MV-4-11 (cell line): Measurements from ENCODE around the gene DNAJB8.

Experiments
- DNase-seq: peaks from one replicate; lab custom pipeline; 2025; lab: John Stamatoyannopoulos, UW

The DNAJB8 gene

DNA sequence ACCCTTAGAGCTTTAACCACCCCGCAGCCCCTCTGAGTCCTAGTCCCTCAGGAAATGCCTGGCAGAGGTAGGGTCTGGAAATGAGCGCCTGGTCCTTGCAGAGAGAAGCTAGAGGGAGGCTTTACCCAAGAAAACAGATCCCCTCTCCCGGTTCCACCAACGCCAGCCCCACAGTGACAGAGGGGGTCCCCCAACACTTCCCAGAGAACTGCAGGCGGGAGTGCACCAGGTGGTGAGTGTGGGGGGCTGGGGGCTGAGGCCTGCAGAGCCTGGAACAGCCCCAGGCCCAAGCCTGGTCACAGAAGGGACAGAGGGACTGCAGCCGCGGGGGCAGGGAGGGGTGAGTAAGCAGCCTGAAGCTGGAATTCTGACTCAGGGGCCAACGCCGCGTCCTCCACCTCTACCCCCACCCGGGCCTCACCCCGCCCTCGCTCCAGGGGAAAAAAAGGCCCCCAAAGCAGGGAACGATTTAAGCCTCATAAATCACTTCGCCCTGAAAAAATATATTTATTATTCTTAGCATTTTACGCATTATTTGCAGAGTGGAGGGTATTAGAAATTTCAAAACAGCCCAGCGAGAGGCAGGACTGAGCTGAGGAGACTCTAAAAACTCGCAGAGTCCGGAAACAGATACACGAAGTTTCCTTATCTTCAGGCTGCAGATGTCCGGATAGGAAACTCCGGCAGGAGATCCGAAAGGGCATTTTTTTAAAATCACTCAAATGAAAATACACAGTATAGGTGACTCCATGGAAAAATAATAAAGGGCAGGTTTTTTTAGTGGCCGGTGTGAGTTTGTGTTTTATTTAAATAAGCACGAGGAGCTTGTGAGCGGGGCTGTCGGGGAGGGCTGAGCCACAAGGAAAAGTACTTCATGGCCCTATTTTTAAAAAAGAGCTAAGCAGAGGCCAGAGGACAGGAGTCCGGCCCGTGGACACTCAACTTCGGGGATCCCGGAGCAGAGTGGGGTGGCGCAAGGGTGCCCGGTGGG, 16.3 kb upstream of the DNAJB8 start:
- peak; percentile 23 for DNase-seq

- no peak for DNase-seq
Observed at GRCh38 chr3:128482175-128482574, 15.5 kb upstream of the DNAJB8 start.

GRCh38 chr3:128481438-128481942, 14.8 kb upstream of the DNAJB8 start:
- no peak for DNase-seq

GRCh38 chr3:128480717-128481437, 14.2 kb upstream of the DNAJB8 start:
- DNase-seq: no peak

- no peak for DNase-seq
Observed at GRCh38 chr3:128480278-128480677, 13.6 kb upstream of the DNAJB8 start.

DNA sequence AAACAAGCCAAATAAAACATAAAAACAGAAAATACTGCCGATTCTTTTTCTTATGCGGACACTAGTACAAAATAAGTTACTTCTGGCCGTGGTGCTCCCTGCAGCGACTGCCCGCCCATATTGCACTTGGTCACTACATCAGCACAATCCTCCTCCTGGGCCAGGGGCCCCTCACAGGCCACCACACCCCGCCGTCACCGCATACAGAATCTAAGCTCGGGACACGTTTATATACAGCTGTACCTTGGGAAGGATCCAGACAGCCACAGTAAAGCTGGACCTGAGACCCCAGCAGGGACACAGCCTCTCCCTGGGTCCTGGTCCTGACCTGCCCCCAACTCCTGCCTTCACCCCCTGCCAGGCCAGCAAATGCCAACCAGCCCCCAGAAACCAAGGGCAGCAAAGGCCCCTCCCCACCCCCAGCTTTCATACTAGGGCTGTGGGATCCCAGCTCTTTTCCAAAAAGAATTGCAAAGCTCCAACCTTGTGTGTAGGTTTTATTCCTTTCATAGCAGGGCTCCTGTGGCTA, 12.9 kb upstream of the DNAJB8 start:
- no peak for DNase-seq

DNA sequence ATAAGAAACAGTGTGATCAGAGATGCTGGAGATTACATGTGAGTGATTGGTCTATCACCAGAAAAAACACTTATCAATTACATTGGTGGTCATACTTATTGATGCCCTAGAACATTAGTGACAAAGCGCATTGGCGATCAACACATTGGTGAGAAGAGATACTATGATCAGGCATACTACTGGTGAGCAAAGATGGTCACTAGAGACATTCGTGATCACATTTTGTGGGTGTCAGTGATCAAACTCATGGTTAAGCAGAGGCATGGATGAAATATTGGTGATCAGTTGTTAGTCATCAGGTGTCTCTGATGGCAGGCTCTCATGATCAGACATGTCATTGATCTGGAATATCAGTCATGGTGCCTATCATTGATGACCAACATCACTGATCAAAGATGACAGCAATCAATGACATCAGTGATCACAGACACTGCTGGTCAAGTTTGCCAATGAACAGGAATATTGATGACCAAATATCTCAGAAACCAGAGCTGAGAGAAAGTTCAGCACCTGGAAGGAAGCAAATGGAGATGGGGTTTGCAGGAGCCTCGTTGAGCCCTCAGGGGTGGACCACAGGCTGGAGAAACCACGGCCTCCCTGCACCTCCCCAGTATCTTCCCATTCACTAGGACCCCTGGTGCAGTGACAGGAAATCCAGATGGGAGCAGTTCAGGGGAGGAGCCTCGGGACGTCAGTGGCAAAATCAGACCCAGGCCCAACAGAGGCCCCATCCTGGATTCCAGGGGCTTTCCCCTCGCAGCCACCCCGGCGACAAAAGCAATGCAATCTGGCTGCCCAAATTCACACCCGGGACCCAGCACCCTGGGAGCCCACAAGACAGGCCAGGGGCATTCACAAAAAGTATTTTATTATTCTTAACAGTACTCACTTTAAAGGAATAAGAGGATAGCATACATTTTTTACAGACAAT, 12.2 kb upstream of the DNAJB8 start:
- DNase-seq: no peak

- DNase-seq: no peak
Observed at GRCh38 chr3:128476659-128477058, 10.0 kb upstream of the DNAJB8 start.

- no peak for DNase-seq
Observed at GRCh38 chr3:128475355-128475754, 8.7 kb upstream of the DNAJB8 start.

- no peak for DNase-seq
Observed at GRCh38 chr3:128473737-128474136, 7.0 kb upstream of the DNAJB8 start.

GRCh38 chr3:128473180-128473519, 6.5 kb upstream of the DNAJB8 start:
- no peak for DNase-seq

DNA sequence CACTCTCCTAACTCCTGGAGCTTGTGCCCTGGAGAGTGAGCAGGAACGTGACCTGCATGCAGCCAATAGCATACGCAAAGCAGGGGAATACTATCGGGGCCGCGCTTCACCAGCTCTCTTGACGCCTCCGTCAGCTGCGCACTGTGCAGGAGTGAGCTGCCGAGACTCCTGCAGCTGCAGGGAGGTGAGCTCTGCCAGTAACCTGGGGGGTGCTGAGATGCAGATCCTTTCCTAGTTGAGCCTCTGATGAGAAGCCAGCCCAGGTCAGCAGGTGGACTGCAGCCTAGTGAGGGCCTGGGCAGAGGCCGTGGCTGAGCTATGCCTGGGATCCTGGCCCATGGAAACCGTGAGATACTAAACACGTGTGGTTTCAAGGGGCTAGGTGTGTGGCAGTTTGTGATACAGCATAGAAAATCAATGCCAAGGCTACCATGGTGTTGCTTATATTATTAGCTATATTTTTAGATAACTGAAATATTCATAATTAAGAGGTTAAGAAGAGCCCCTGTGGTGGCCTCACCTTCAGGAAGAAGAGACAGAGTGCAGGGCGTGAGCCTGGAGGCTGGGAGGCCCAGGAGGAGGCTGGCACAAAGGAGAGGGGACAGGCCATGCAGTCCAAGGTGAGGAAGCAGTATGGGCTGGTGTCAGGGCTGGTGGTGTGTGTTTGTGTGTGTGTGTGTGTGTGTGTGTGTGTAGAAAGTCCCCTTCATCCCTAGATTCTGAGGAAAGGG, 5.9 kb upstream of the DNAJB8 start:
- no peak for DNase-seq

- no peak for DNase-seq
Observed at GRCh38 chr3:128471720-128472119, 5.0 kb upstream of the DNAJB8 start.

DNA sequence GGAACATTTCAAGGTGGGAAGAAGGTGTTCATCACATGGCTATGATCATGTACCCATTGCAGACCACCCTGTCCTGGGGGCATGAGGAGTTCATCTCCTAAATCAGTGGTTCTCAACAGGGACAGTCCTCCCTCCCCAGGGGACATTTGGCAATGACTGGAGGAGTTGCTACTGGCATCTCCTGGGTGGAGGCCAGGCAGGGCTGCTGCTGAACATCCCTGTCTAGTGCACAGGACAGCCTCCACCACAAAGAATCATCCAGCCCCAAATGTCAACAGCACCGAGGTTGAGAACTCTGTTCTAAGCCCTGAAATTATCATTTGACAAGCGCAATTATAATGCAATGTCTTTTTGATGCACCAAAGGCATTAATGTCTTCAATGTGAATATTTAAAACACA, 4.4 kb upstream of the DNAJB8 start:
- DNase-seq: no peak

GRCh38 chr3:128470134-128470899, 3.6 kb upstream of the DNAJB8 start:
- DNase-seq: no peak

- DNase-seq: no peak
Observed at GRCh38 chr3:128469556-128469955, 2.9 kb upstream of the DNAJB8 start.

- no peak for DNase-seq
Observed at GRCh38 chr3:128468791-128469527, 2.3 kb upstream of the DNAJB8 start.

DNA sequence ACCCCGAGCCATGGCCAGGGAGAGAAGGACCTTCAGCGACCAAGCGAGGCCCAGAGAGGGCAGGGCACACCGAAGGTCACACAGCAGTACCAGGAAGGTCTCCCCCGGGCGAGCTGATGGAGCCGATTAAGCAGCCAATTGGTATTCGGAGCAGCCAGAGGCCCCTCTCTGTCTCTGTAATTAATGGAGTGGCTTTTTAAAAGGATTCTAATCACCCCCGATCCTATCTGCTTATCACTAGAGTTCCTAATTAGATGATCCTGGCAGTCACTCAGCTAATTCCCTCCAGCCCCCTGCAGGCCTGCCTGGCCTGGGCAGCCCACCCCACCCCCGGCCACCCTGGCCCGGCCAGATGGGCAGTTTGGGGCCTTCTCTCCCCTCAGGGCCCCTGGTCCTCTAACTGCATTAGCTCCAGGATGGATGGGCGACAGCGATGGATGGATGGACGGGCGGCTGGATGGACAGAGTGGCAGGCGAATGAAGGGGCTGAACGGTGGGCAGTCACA, 1.6 kb upstream of the DNAJB8 start:
- no peak for DNase-seq

GRCh38 chr3:128464702-128465101, 2.0 kb downstream of the DNAJB8 start:
- DNase-seq: no peak
